Measurements from ENCODE around the gene CTXN2.

CTXN2 gene

DNA sequence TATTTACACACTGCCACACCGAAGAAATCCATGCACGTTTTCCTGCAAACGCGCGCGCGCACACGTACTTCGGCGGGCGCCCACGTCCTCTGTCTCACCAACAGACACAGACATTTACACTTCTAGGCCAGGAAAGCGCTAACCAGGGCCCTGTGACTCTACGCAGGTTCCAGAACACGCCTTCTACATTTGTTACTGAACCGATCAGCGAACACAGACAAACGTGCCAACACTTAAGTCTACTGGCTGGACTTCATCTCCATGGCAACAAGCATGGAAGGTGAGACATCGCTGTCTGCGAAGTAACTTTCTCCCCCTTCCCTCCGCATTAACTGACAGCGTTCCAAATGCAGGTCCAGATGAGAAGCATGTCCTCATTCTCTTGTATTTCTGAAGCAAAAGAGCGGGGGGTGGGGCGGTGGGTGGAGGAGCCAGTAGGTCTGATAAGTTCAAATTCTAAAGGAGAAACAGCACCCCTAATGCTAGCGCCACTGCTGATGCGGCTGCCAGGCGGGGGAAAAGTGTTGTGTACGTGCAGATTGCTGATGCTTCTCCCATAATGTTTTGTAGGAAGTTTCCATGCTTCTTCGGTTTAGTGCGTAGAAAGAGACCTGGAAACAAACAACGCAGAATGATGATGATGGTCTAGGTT is at the start of gene CTXN2:
CTXN2 (plus strand) TSS at position 92 of the 652 bp plus-strand sequence. CDS start 9,636 bp downstream, outside the sequence.
- peak; percentile 52 for DNase-seq (ENCODE audit: low spot score)

DNA sequence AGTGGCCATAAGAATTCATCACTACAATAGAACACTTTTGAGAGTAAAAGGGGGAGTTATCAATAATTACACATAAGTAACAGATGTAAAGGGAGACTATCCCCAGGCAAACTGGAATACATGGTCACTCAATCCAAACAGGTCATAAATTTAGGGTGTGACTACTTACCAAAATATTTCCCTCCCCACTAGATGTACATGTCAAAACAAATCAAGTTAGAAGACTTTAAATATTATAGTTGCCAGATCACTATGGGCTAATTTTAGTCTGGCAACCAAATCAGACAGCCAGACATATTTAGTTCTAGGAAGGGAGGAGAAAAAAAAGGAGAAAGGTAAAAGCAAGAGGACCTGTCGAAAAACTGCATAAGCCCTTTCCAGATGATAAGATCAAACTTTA is 47.6 kb upstream of the CTXN2 start:
- DNase-seq (ENCODE audit: low spot score): no peak

DNA sequence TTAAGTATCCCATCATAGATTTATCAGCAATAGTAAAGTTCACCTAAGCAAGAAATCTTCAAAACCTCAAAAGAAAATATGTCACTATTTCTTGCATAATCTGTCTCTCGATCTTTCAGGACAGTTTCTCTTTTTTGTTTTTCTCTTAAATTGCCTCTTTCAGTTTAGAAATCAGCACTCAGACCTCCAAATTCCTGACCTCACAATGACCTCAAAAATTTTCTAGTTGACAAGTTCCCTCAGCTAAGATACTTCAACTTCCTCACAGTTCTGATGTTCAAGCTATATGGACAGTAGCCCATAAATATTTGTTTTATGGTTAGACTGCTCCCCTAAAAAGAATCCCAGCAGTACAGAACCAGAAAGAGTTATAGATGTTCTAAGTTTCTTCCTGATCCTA is 46.6 kb upstream of the CTXN2 start:
- DNase-seq (ENCODE audit: low spot score): no peak

DNA sequence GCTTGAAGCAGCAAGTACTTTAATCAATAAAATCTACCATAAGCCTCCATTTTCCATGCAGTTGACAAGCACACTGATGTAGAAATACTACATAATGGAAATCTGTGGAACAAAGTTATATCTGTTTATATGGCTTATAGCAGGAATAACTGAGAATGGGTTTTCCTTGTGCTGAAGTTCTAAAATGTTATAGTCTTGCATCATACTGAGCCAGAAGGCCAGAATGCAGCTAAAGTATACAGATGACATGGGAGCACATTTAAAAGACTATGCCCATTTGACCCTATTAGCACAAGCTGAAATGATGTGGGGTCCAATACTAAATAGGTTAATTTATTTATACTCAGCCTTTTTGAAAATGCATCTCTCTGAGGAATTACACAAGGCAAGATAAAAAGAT is 45.5 kb upstream of the CTXN2 start:
- DNase-seq (ENCODE audit: low spot score): no peak

- no peak for DNase-seq (ENCODE audit: low spot score)
These were observed 44.1 kb upstream of the CTXN2 start for GRCh38 chr15:48147358-48147757.

DNA sequence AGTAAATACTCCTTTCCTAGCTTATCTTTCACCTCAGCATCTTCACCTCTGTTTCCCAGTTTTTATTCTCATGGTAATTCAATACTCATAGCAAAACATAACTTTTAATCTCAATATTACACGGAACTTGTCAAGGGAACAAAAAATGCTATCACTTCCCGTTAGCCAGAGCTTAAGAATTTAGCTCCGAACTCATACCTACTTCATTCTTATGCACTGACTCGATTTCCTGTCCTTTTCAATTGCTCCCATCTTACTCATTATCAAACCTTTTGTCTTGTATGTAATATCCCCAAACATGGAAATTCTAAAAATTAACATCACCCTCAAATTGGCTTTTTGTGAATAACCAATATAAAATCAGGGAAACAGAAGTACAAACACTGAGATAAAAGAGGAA is 41.6 kb upstream of the CTXN2 start:
- DNase-seq (ENCODE audit: low spot score): no peak

DNA sequence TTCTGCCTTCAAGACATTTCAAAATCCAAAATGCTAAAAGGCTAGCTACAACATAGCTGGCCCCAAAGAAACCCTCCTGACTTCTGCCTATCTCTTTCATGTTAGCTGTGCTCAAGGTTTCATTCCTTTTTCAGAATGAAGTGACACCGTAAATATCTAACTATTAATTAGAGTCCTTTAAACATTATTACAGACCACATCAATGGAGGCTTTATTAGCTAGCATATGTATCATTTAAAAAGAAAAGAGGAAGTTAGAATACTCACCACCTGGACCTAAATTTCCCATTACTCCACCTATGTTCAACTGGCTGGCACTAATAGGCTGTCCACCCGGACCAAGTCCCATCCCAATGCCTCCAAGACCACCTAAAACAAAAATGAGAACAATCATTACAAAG is 37.9 kb upstream of the CTXN2 start:
- no peak for DNase-seq (ENCODE audit: low spot score)

- no peak for DNase-seq (ENCODE audit: low spot score)
These were observed 22.8 kb upstream of the CTXN2 start for GRCh38 chr15:48168616-48169015.

- DNase-seq (ENCODE audit: low spot score): no peak
These were observed 20.5 kb upstream of the CTXN2 start for GRCh38 chr15:48170981-48171380.

DNA sequence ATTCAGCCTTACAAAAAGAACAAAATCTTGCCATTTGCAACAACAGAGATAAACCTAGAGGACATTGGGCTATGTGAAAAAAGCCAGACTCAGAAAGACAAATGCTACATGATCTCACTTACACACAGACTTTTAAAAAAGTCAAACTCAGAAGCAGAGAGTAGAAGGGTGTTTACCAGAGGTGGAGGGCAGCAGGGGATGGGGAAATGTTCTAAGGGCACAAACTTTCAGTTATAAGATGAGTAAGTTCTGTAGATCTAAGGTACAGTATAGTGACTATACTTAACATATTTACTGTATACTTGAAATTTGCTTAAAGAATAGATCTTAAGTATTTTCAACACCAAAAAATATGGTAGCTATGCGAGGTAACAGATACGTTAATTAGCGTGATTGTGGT is 16.3 kb upstream of the CTXN2 start:
- DNase-seq (ENCODE audit: low spot score): no peak

- no peak for DNase-seq (ENCODE audit: low spot score)
These were observed 15.4 kb upstream of the CTXN2 start for GRCh38 chr15:48176112-48176511.

GRCh38 chr15:48176957-48177356 is 14.5 kb upstream of the CTXN2 start:
- DNase-seq (ENCODE audit: low spot score): no peak

GRCh38 chr15:48177383-48177765 is 14.1 kb upstream of the CTXN2 start:
- DNase-seq (ENCODE audit: low spot score): peak; percentile 34

DNA sequence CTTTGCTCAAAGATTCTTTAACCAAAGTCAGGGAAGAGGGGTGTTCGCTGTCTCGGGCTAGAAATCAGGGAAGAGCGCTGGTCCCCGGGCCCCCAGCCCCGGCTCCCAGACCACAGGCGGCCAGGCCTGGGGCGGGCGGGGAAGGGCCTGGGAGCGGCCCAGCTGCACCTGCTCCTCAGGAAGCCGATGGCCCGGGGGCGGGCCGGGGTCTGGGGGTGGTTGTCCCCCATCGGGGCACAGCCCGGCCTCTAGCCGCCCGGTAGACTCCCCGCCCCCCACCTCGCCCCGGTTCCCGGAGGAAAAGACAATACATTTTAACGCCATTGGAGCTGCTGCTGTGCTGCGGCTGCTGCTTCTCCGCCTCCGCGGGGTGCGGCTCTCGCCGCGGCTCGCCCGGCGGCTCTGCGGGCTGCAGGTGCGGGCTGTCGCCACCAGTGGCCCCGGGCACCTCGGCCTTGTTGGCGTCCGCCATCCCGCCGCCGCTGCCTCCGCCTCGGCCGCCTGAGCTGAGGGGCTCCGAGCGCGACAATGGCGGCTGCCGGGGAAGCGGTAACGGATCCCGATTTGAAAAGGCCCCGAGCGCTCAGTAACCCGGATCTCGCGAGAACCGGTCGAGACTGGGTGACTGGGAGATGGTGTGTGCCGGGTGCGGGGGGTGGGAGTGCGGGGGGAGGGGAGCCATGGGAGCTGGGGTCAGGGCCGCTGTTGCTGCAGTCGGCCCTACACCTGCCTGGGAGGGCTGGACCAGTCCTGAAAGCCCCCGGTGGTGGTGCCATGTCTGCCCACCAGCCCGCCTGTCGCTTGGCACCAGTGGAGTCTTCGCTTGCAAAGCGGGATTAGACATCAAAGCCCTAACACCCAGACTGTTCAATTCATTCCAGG is 13.5 kb upstream of the CTXN2 start, which contains the start of gene MYEF2:
MYEF2 (minus strand) TSS at position 530 of the 882 bp plus-strand sequence; CDS start at position 472, 58 bp downstream.
- peak; percentile 74 for DNase-seq (ENCODE audit: low spot score)

- DNase-seq (ENCODE audit: low spot score): no peak
These were observed 12.9 kb upstream of the CTXN2 start for GRCh38 chr15:48178648-48178931.

- DNase-seq (ENCODE audit: low spot score): no peak
These were observed 8.7 kb upstream of the CTXN2 start for GRCh38 chr15:48182749-48183148.

GRCh38 chr15:48185529-48185928 is 5.9 kb upstream of the CTXN2 start:
- no peak for DNase-seq (ENCODE audit: low spot score)

- DNase-seq (ENCODE audit: low spot score): no peak
These were observed 5.2 kb upstream of the CTXN2 start for GRCh38 chr15:48186271-48186670.

DNA sequence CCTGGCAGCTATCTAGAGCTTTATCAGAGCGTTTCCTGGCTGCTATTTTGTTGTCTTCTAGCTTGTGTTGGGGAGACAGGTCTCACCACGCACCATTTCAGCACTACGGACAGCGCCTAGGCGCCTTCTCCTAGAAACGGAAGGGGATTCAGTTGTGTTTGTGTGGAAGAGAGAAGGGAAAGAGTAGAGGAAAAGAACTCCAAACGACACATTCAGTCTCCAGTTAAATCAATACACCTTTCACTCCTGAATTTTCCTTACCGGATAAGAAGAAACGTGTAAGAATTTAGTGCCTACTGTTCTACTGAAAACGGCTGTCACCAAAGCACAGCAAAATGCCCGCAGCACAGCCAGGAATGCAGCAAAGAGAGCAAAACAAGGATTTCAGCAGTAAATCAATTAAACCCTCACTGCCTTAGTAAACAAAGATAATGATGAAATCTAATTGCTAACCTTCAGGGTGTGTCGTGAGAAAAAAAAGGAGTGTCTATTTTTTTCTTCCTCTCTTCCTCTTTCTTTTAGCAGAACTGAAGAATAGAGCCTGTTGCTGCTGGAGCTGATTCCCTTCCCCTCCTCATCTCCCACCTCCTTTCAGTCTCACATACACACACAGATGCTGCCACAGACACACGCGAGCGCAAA is 412 bp upstream of the CTXN2 start:
- DNase-seq (ENCODE audit: low spot score): peak; percentile 25

DNA sequence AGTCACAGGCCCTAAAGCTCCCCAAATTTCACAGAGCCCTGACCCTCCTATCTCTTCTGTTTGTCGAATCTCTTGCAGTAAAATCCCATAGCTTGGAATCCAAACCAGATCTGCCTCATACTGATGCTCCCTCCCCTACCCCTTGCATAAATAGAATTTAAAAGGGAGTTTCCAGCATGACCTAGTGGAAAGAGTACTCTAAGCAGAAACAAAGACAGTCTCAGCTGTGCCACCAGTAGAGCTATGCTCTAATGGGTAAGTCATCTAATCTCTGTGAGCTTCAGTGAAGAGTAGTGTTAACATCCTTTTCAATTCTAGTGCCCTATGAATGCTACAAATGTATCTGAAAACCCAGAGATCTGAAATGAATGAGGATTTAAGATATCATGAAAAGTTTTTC is 10.6 kb downstream of the CTXN2 start:
- no peak for DNase-seq (ENCODE audit: low spot score)

- DNase-seq (ENCODE audit: low spot score): no peak
These were observed 14.5 kb downstream of the CTXN2 start, which contains the start of gene SLC12A1 for GRCh38 chr15:48205981-48206380. Gene SLC12A1, plus strand, starts transcription at chr15:48206302. Its CDS starts 1,418 bp downstream, at chr15:48207720.

DNA sequence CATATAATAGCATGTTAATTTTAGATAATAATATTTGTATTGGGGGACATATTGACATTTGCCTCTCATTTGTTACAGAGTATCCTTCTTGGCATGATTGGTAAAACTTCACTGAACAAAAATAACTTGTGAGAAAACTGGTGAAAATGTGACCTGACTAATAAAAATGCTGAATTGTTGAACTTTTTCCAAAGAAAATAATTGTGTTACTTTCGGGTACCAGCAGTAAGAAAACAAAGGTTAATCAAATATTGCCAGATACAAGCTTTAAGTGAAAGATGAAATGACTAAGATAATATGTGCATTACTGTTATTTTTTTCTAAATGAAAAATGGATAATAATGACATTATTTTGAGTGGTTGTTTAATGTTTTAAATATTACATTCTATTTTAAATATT is 29.8 kb downstream of the CTXN2 start:
- DNase-seq (ENCODE audit: low spot score): no peak

DNA sequence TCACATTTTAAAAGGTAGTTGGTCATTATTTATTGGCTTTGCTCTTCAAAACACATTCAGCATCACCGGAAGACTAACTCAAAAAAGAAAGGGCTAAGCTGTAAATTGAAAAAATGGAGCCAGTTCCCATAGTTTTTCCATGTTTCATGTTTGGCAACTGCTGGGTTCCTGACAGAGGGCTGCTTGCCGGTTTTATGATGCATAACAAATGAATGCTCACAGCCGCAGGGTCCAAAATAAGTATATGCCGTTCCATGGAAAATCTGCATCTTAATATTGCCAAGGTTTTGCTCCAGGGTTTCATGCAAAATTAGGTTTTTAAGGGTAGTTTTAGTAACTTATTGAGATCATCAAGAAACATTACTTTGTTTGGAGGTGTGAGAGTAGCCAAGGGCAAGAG is 30.4 kb downstream of the CTXN2 start:
- DNase-seq (ENCODE audit: low spot score): no peak
